PC-3 (cell line): ENCODE results near the gene REX1BD. TPM values are rescaled to one million over a fixed set of nuclear protein-coding genes. Genes with fewer than 3 reads are reported as not detected.
A peak's percentile ranks its signal among the peaks of the same experiment; 100 is the strongest.

ENCODE experiments used
- ATAC-seq: fragments of 200-7000 bp; cut with Tn5 transposase; 2 replicates; pipeline ENCODE4 v1.9.1; 2020; ENCODE audit warnings: mild to moderate bottlenecking, moderate library complexity
- BruUV-seq: library from RNA; stranded (reverse); fragments of 400-500 nt; replicated peaks from 2 replicates; lab custom pipeline; 2021; lab: Mats Ljungman, UMichigan
- CTCF ChIA-PET: fragments of 300-600 bp; sonication (Branson Sonifier 250); formaldehyde crosslinking; loops from one replicate; lab custom pipeline; 2022; ENCODE audit warnings: antibody characterized with exemption; lab: Charles Lee
- POLR2A ChIA-PET: fragments of 300-600 bp; sonication (Branson Sonifier 250); formaldehyde crosslinking; loops from one replicate; lab custom pipeline; 2022; ENCODE audit warnings: antibody characterized with exemption; ENCODE audit not compliant: unreplicated experiment; lab: Charles Lee
- DNase-seq: peaks from one replicate; pipeline ENCODE4 v3.0.0-alpha.2; 2015
- H2AFZ ChIP-seq: fragments of 300-600 bp; sonication (generic); 2 replicates; pipeline ENCODE4 v1.6.0; 2016; ENCODE audit warnings: antibody characterized with exemption, low read length
- H3F3A ChIP-seq: fragments of 300-600 bp; sonication (generic); one replicate; pipeline ENCODE4 v1.6.0; 2017; ENCODE audit warnings: antibody characterized with exemption, low read length, control low read depth, mild to moderate bottlenecking; ENCODE audit not compliant: unreplicated experiment
- H3K27ac ChIP-seq: fragments of 300-600 bp; sonication (generic); 2 replicates; pipeline ENCODE4 v1.5.1; 2016; ENCODE audit warnings: mild to moderate bottlenecking, low read length
- H3K27me3 ChIP-seq: fragments of 300-600 bp; sonication (generic); 2 replicates; pipeline ENCODE4 v1.6.1; 2016; ENCODE audit warnings: low read length, mixed read lengths
- H3K36me3 ChIP-seq: fragments of 300-600 bp; sonication (generic); 2 replicates; pipeline ENCODE4 v1.6.1; 2016; ENCODE audit warnings: low read depth, mixed run types, low read length, mixed read lengths
- H3K4me1 ChIP-seq: fragments of 300-600 bp; sonication (generic); 2 replicates; pipeline ENCODE4 v1.5.1; 2016; ENCODE audit warnings: low read length; ENCODE audit not compliant: insufficient read depth
- H3K4me2 ChIP-seq: fragments of 300-600 bp; sonication (generic); 2 replicates; pipeline ENCODE4 v1.6.0; 2016; ENCODE audit warnings: low read length
- H3K4me3 ChIP-seq: fragments of 300-600 bp; sonication (generic); 2 replicates; pipeline ENCODE4 v1.5.1; 2016; ENCODE audit warnings: mild to moderate bottlenecking, low read length, mixed read lengths
- H3K79me2 ChIP-seq: fragments of 300-600 bp; sonication (generic); 2 replicates; pipeline ENCODE4 v1.6.1; 2017; ENCODE audit warnings: low read length, mixed read lengths
- H3K9ac ChIP-seq: fragments of 300-600 bp; sonication (generic); 2 replicates; pipeline ENCODE4 v1.6.0; 2016; ENCODE audit warnings: mild to moderate bottlenecking, low read length
- H3K9me2 ChIP-seq: fragments of 300-600 bp; sonication (generic); replicated peaks from 2 replicates; pipeline ENCODE4 v1.6.1; 2016; ENCODE audit warnings: mixed run types, low read length, mixed read lengths
- H3K9me3 ChIP-seq: fragments of 300-600 bp; sonication (generic); 2 replicates; pipeline ENCODE4 v1.6.1; 2016; ENCODE audit warnings: low read length, mixed read lengths
- H4K20me1 ChIP-seq: fragments of 300-600 bp; sonication (generic); 2 replicates; pipeline ENCODE4 v1.6.1; 2016; ENCODE audit warnings: low read length, mixed read lengths
- CTCF ChIP-seq: fragments of 300-600 bp; sonication (generic); conservative IDR thresholded peaks from 2 replicates; pipeline ENCODE4 v1.5.1; 2017; ENCODE audit warnings: antibody characterized with exemption, low read depth, mild to moderate bottlenecking, low read length
- EZH2 ChIP-seq: fragments of 300-600 bp; sonication (generic); IDR thresholded peaks from one replicate; pipeline ENCODE4 v1.6.1; 2017; ENCODE audit warnings: antibody characterized with exemption, mild to moderate bottlenecking, low read length; ENCODE audit not compliant: unreplicated experiment
- EZH2phosphoT487 ChIP-seq: fragments of 300-600 bp; sonication (generic); IDR thresholded peaks from 2 replicates; pipeline ENCODE4 v1.6.1; 2018; ENCODE audit warnings: mild to moderate bottlenecking, antibody characterized with exemption, low read length, borderline replicate concordance
- intact Hi-C: fragments of 100-400 bp; cut with micrococcal nuclease; formaldehyde crosslinking; loops from 2 replicates; pipeline ENCODE4 v1.9.0; 2023
- total RNA-seq: library from RNA; depleted of rRNA; stranded (reverse); fragments of >200 nt; gene quantifications from 2 replicates; pipeline ENCODE4 v1.2.3, GENCODE V29; 2014

Gene REX1BD
- total RNA-seq, 1 experiment from 2014 or later = 121 TPM

- no peak for ATAC-seq
- H3K36me3 ChIP-seq = peaks cover 10% of the 10 kb centered on the region; the same call in 1 of the 2 replicates
- no peak overlapping the region for H3K9ac ChIP-seq
These were observed 21.6 kb upstream of the REX1BD start for GRCh38 chr19:18566953-18567352.

DNA sequence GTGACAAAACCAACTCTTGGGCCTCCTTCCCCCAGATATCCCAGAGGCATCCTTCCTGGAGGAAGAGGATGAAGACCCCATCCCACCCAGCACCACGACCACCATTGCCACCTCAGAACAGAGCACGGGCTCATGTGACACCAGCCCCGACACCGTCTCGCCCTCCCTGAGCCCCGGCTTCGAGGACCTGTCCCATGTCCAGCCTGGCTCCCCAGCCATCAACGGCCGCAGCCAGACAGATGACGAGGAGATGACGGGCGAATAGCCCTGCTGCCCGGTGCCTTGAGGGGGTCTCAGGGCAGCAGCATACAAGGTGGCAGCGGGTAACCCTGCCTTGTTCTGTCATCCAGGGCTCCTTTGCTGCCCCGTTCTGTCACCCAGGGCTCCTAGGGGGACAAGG lies 20.2 kb upstream of the REX1BD start:
- DNase-seq (no peak), ATAC-seq (no peak)
- ChIA-PET POLR2A (no interaction called here), CTCF (no interaction called here)
- no peak for TF ChIP-seq EZH2phosphoT487
- TF ChIP-seq EZH2 = no peak
- no peak for TF ChIP-seq CTCF
- BruUV-seq = no TSS peak
- no peak overlapping the region for H3K4me3 ChIP-seq
- intact Hi-C loops = no loop called here
- peaks cover 15% of the 10 kb centered on the region for H4K20me1 ChIP-seq
- H3K9ac ChIP-seq = no peak overlapping the region
- H3K79me2 ChIP-seq = peaks cover 17% of the 10 kb centered on the region
- no peaks in the 10 kb centered on the region for H3K9me3 ChIP-seq
- H3K4me2 ChIP-seq = no peak overlapping the region
- H3K27ac ChIP-seq = no peak overlapping the region
- peaks cover 12% of the 10 kb centered on the region for H3K4me1 ChIP-seq
- H3K9me2 ChIP-seq = no peaks in the 10 kb centered on the region
- no peak overlapping the region for H2AFZ ChIP-seq
- H3K27me3 ChIP-seq = no peaks in the 10 kb centered on the region
- H3K36me3 ChIP-seq = peaks cover 14% of the 10 kb centered on the region
- no peaks in the 10 kb centered on the region for H3F3A ChIP-seq

More at GRCh38 chr19:18566953-18567352, 21.6 kb upstream of the REX1BD start:
- POLR2A ChIA-PET = no interaction called here
- peaks cover 1% of the 10 kb centered on the region; the same call in 1 of the 2 replicates for H4K20me1 ChIP-seq
- no peak for DNase-seq
- TF ChIP-seq CTCF (no peak), EZH2phosphoT487 (no peak), EZH2 (no peak)
- no peak overlapping the region for H3K4me2 ChIP-seq
- no TSS peak for BruUV-seq
- H3K27ac ChIP-seq = no peak overlapping the region
- no peaks in the 10 kb centered on the region for H3K27me3 ChIP-seq
- H3K9me2 ChIP-seq = no peaks in the 10 kb centered on the region
- peaks cover 3% of the 10 kb centered on the region for H3K79me2 ChIP-seq
- H3K4me1 ChIP-seq = 0 out of 2 replicates have a peak, but pooled peaks cover 4% of the 10 kb centered on the region
- H2AFZ ChIP-seq = no peak overlapping the region
- no peaks in the 10 kb centered on the region for H3K9me3 ChIP-seq
- no peaks in the 10 kb centered on the region for H3F3A ChIP-seq
- CTCF ChIA-PET = no interaction called here
- intact Hi-C loops = no loop called here
- H3K4me3 ChIP-seq = no peak overlapping the region

DNA sequence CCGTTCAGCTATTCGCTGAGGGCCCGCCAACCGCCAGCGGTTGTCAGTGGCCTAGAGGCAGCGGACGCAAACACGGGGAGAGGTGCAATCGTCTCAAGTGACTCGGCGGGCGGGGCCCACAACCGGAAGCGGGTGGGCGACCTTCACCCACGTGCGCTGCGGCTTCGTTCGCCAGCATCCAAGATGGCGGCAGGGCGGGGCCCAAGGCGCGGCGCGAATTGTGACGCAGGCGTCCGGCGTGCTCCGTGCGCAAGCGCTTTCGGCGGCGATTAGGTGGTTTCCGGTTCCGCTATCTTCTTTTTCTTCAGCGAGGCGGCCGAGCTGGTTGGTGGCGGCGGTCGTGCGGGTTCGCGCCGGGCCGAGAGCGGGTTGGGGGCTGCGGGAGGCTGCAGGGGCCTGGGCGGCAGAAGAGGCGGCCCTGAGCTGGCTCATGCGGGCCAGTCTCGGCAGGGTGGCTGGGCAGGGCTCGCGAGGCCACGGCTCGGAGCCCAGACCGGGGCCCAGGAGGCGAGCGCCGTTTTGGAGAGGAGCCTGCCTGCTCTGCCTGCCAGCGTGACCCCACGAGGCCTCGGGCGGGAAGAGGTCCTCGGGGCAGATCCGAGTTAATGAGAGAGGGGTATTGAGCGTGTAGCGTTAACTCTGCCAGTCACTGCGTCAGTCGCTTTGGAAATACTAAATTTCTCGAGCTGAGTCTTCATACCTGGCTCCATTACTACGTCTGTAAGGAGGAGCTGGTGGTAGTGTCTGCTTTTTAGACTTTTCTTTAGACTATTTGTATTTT lies 16.8 kb upstream of the REX1BD start, which contains the start of gene UBA52:
UBA52 (plus strand) TSS at position 294 of the 781 bp plus-strand sequence. CDS start 1,444 bp downstream, outside the sequence.
- Histone ChIP-seq H3K4me3 (peak within 1 kb of the TSS; percentile 100), H3K27ac (peak within 1 kb of the TSS; percentile 63), H3K36me3 (peaks cover 37% of the 10 kb centered on the region), H3K9me2 (no peaks in the 10 kb centered on the region), H3K4me1 (peaks cover 15% of the 10 kb centered on the region), H4K20me1 (peaks cover 32% of the 10 kb centered on the region), H3K9me3 (no peaks in the 10 kb centered on the region), H3F3A (no peaks in the 10 kb centered on the region), H3K27me3 (no peaks in the 10 kb centered on the region), H3K4me2 (peak within 1 kb of the TSS; percentile 99), H3K79me2 (peaks cover 38% of the 10 kb centered on the region), H2AFZ (peak within 1 kb of the TSS; percentile 78), H3K9ac (peak within 1 kb of the TSS; percentile 99)
- DNase-seq = peak; percentile 99
- intact Hi-C loops = loop anchor here (2.0 to 5.0 kb wide), 2 partner anchors 15 to 109 kb away; partner anchors contain the start of gene KXD1
- TF ChIP-seq CTCF (no peak), EZH2phosphoT487 (no peak), EZH2 (no peak)
- POLR2A ChIA-PET = interaction anchor here (0.6 to 1.0 kb wide), 5 partner anchors 9 to 89 kb away, joined by 4 to 8 read pairs (median 5); partner anchors contain the start of genes KXD1 and REX1BD
- CTCF ChIA-PET = interaction anchor here (0.9 to 1.1 kb wide), 2 partner anchors 51 to 52 kb away, joined by 3 to 4 read pairs; no protein-coding TSS in a partner anchor
- ATAC-seq = peak; percentile 96
- no TSS peak for BruUV-seq
